Medulla oblongata (tissue), 1 donor: ENCODE results near the gene SPX.

Source experiments
- DNase-seq: peaks from one replicate; pipeline ENCODE4 v3.0.0-alpha.2; 2015; ENCODE audit errors: extremely low spot score

The SPX gene

DNA sequence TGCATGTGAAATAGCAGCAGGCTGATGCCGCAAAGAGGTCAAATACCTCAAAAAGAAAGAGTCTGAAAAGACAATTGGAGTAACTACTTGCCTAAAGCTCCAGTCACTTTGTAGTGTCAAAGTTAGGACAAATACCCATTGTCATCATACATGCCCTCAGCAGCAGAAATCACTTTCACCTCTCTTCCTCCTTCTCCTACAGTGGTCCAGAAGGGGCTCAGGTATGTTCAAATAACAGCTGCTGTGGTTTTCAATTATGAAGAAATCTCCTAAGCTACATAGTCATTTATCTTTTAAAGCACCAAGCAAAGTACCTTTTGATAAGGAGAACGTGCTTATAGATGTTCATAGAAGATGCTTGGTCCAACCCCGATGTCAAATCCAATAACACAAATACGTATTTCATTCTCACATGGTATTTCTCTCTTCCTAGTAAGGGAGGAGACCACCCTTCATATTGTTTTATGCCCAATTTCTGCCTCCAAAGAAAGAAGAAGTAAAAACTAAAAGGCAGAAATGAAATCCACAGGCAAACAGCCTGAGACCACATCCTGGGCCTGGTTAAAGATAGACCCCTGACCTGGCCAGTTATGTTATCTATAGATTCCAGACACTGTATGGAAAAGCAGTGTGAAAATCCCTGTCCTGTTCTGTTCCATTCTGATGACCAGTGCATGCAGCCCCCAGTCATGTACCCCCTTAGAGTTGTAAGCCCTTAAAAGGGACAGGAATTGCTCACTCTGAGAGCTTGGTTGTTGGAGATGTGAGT, 54.8 kb downstream of the SPX start:
- no peak for DNase-seq
